HG02884 (cell line): ENCODE data around the gene PRC1.

ENCODE experiments used
- ATAC-seq: cut with Tn5 transposase; IDR thresholded peaks from one replicate; pipeline ENCODE4 v1.9.1; 2021; ENCODE audit warnings: mild to moderate bottlenecking, moderate library complexity; ENCODE audit not compliant: unreplicated experiment

The PRC1 gene

DNA sequence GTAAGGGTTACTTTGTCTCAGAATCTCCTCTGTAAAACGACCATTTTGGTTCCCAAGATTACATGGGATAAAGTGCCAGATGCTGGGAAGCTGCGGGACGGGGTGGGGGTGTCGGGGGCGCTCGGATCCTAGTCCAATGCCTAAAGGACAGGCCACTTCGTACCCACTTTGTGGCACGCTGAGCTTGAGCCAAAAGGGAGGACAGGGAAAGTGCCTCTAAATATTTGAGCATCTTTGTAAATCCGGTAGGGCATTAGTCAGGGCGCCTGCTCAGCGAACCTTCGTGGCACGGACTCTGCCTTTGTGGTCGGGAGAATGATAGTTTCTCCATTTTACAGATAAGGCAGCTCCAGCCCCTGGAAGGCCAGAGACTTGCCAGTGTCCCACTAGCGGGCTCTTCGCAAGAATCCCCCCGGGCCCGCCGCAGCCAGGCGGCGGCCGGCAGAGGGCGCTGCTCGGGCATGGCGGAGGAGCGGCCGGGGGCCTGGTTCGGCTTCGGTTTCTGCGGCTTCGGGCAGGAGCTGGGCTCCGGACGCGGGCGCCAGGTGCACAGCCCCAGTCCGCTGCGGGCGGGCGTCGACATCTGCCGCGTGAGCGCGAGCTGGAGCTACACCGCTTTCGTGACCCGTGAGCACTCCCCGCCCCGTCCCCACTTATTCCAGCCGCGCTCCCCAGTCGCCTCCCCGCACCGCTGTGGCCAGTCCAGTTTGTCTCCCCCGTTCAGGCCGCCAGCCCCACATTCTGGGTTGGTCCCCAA, 37.9 kb downstream of the PRC1 start:
- ATAC-seq, result no peak

DNA sequence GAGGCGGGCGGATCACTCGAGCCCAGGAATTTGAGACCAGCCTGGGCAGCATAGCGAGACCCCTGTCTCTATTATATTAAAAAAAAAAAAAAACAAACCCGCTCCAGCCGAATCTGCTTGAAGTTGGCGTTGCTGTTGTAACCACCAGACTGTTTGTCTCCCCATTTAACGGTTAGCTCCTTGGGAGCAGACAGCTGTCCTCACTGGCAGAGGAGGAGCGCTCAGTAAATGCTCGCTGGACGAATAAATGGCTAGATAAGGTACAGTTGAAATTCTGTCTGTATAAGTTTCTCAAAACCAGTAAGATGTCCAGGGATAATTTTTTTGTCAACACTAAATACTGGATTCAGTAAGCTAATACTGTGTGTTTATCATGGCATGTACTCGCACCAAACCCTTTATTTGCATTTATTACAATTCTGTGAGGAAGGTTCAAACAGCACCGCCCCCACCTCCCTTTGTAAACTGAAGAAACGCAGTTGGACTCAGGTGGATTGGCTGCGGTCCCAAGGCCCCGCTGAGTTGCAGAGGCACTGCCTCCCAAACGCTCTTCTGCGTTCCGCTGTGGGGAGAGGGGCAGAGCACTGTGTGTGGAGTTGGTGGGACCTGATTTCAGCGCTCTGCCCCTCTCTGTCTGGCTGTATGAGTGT, 38.6 kb downstream of the PRC1 start:
- ATAC-seq, result no peak

DNA sequence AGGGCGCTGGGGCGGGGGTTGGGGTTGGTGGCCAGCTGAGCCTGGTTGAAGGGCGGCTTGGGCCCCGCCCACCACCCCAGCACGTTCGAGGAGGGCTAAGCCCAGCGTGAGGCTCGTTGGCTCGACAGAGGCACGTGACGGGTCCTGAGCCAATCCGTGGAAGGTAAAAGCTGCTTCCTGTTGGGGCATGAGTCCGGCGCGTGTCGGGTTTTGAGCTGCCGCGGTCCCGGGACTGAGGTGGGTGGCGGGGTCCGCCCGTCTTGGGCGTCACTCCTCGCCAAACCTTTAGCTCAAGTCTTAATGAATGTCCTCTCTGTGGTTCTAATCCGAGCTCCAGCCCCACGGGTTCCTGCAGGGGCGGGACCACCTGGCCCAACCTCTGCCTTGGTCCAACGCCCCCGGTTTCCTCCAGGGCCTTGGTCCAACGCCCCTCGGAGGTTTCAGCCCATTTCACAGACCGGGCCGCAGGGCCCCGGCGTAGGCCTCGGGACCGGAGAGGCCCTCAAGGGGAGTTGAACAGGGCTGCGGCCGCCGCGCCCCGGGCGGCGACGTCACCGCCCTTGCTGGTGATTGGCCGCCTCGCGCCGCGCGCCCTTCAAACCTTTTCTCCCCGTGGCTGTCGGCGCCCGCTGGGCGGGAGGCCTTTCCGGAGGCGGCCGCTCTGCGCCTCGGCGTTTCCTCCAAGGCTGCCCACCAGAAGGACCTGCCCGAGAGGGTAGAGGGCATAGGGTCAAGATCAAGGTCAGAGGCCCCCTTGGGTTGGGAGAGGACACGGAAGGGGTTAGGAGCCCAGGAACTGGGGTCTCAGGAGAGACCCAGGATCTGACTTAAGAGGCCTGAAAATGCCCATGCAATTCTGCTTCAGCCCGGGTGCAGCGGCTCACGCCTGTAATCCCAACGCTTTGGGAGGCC, 39.4 kb downstream of the PRC1 start, which contains the start of gene RCCD1:
Gene RCCD1, plus strand, starts transcription at position 173 of the 912 bp plus-strand sequence. CDS start 1,851 bp downstream, outside the sequence.
- peak; percentile 86 for ATAC-seq

DNA sequence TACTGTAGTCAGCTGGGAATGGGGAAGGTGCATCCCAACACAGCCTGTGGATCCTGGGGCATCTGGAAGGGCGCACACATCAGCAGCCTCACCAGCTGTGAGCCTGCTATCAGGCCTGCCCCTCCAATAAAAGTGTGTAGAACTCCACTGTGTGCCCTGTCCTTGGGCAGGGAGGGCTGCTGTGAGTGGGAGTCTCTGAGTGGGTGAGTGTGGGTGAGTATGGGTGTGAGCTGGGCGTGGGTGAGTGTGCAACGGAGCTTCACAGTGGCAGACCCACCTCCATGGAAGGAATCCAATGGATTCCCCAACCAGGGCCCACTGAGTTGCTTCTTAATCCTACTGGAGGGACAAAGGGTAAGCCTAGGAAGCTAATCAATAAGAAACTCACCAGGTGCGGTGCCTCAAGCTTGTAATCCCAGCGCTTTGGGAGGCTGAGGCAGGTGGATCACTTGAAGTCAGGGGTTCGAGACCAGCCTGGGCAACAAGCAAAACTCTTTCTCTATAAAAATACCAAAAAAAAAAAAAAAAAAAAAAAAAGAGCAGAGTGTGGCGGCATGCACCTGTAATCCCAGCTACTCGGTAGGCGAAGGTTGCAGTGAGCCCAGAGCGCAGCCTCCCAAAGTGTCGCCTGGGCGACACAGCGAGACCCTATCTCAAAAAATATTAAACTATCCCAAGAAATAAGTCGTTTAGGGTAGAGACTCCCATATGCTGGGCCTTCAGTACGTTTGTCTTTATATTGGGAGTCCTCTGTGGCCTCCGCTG, 40.2 kb downstream of the PRC1 start:
- no peak for ATAC-seq

DNA sequence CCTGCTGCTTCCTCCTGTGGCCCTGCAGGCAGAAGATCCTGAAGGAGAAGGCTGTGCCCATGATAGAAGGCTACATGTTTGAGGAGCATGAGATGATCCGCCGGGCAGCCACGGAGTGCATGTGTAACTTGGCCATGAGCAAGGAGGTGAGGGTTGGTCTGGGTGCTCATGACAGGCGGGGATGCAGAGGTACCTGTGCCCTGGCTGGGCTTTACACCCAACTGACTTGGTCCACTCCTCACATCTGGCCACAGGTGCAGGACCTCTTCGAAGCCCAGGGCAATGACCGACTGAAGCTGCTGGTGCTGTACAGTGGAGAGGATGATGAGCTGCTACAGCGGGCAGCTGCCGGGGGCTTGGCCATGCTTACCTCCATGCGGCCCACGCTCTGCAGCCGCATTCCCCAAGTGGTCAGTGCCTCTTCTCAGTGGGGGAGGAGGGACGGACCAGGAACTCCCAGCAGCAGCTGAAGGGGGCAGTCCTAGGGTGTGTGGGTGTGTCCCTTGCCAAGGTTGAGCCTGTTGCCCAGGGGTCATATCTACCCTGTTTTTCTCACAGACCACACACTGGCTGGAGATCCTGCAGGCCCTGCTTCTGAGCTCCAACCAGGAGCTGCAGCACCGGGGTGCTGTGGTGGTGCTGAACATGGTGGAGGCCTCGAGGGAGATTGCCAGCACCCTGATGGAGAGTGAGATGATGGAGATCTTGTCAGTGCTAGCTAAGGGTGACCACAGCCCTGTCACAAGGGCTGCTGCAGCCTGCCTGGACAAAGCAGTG, 41.2 kb downstream of the PRC1 start:
- no peak for ATAC-seq

DNA sequence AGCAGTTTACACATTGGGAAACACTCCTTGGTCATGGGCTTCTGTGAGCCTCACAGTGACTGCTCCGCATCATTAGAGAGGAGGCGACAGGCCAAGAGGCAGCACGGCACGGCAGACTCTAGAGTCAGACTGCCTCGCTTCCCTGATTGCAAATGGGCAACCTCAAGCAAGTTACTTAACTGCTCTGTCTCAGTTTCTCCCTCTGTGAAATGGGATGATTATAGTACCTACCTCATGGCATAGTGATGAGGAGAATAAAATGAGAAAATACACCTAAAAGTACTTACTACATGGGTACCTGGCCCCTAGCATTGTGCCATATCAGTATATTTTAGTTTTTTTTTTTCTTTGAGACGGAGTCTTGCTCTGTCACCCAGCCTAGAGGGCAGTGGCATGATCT, 43.7 kb downstream of the PRC1 start:
- no peak for ATAC-seq

DNA sequence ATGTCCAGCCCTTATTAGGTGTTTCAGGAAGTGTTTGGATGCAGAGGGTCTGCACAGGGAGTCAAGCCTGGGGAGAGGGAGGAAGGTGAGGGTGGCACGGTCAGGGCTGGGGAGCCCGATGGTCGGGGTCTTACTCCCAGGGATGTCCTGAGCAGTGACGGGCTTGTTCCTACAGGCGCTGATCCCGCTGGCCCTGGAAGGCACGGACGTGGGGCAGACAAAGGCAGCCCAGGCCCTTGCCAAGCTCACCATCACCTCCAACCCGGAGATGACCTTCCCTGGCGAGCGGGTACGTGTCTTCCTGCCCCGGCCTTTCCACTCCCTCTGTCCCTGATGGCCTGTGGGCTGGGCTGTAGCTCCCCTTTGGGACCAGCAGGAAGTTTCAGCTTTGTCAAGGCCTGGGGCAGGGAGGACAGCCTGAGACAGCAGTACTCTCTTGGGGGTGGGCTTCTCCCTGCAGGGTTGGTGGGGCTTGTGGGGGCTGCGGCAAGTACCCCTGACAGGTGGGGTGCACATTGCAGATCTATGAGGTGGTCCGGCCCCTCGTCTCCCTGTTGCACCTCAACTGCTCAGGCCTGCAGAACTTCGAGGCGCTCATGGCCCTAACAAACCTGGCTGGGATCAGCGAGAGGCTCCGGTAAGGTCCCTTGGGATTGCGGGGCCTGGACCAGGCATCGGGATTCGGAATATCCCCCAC, 44.2 kb downstream of the PRC1 start:
- ATAC-seq, result no peak

DNA sequence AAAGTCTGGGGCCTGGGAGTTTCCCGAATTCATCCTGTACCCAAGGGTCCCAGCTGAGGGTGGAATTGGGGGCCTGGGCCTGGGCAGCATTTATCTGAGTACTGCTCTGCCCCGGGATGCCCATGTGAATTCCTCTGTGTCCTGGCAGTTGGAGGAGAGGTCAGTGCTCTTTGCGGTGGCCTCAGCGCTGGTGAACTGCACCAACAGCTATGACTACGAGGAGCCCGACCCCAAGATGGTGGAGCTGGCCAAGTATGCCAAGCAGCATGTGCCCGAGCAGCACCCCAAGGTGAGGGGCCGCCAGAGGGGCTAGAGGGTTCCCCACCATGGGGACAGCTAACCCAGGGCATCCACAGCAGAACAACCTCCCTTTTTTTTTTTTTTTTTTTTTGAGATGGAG, 45.8 kb downstream of the PRC1 start:
- ATAC-seq, result no peak

DNA sequence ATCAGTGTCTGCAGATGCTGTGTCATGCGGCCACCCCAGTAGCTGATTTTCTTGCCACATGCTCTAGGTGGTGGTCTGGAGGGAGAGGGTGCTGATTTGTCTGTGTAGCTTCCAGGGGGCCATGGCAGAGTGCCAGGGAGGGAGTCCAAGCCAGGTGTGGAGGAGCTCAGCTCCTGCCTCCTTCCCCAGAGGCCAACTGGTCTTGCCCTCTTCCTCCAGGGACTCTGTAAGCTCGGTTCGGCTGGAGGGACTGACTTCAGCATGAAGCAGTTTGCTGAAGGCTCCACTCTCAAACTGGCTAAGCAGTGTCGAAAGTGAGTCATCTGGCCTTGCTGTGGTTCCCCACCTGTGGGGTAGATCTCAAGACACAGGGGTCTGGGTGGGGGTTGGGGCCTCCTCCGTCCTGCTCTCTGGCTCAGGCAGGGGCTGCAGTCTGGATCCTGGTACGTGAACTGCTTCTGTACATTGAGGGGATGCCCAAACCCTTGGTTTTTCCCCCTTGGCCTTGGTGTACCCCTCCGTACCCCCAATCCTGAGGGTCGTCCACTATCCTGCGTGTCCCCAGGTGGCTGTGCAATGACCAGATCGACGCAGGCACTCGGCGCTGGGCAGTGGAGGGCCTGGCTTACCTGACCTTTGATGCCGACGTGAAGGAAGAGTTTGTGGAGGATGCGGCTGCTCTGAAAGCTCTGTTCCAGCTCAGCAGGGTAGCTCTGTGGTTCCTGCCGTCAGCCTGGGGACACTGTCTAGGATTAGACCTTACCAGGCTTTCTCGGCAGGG, 46.6 kb downstream of the PRC1 start:
- ATAC-seq, result no peak

DNA sequence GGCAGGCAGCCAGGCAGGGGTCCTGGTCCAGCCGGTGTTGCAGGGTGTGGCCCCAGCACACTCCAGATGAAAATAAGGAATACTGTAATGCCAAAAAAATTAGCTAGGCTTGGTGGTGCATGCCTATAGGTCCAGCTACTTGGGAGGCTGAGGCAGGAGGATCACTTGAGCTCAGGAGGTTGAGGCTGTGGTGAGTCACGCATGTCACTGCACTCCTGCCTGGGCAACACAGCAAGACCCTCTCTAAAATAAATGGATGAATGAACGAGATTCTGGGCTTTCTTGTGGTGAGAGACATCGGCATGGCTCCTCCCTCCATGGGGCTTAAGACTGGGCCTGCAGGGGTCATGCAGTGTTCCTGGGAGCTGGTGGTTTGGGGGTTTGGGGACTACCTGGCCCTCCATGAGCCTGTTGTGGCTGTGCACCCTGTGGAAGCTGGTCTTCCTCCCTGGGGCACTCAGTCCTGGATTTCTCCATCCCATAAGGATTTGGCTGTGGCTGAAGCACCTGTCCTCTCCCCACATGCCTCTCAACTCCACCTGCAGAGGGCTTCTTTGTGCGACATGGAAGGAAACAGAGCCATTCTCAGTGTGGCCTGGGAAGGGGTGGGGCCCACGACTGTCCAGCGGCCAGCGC, 47.3 kb downstream of the PRC1 start:
- ATAC-seq, result no peak

DNA sequence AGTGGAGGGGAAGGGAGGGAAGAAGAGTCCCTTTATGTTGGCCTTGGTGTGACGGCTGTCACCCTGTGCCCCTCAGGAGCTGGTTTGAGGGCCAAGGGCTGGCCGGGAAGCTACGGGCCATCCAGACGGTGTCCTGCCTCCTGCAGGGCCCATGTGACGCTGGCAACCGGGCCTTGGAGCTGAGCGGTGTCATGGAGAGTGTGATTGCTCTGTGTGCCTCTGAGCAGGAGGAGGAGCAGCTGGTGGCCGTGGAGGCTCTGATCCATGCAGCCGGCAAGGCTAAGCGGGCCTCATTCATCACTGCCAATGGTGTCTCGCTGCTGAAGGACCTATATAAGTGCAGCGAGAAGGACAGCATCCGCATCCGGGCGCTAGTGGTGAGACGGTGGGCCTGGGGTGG, 47.8 kb downstream of the PRC1 start:
- no peak for ATAC-seq

DNA sequence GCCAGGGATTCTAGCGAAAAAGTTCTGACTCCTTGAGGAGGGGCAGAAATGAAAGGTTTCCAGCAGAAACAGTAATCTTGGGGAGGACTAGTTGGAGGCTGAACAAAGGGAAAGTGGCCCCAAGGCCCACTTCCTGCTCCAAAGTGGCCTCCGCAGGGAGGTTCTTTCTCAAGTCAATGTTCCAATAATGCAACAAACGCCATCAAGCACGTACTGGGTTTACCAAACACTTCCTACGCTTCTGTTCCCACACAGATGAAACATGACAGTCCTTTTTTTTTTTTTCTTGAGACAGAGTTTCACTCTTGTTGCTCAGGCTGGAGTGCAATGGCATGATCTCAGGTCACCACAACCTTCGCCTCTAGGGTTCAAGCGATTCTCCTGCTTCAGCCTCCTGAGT, 49.2 kb downstream of the PRC1 start:
- no peak for ATAC-seq

DNA sequence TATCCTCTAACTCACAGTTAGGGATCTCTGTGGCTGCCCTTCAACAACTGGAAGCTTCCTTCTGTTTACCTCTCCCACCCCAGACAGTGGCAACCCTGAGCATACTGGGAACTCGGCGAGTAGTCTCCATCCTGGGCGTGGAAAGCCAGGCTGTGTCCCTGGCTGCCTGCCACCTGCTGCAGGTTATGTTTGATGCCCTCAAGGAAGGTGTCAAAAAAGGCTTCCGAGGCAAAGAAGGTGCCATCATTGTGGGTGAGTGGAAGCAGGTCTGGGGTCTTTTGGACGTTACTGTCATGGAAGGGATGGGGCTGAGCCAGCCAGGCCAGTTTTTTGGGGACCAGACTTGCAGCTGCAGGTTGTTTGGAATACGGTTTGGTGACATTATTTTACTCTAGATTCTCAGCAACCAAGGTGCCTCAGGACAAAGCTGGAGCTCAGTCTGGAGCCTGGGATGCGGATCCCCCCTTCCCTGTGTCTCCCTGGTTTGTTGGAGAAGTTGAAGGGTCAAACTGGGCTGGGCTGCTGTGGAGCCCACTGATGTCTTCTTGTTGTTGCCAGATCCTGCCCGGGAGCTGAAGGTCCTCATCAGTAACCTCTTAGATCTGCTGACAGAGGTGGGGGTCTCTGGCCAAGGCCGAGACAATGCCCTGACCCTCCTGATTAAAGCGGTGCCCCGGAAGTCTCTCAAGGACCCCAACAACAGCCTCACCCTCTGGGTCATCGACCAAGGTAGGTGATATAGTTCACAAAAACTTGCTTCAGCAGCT, 51.8 kb downstream of the PRC1 start:
- no peak for ATAC-seq

DNA sequence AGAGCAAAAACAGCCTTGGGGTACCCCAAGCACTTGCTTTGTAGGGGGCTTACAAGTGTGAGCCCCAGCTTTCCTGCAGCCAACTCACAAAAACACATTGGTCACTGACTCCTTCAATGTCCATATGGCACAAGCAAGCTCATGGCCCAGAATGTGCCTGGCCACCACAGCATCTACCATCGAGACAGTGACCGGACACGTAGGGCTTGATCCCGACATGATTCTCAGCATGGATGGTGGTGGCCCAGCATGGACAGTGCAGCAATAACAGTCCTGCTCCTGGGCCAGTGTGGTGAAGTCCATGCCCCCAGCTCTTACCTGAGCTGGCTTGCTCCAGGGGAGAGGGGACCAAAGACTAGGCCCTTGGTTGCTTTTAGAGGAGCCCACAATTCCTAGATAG, 53.3 kb downstream of the PRC1 start:
- ATAC-seq, result no peak

DNA sequence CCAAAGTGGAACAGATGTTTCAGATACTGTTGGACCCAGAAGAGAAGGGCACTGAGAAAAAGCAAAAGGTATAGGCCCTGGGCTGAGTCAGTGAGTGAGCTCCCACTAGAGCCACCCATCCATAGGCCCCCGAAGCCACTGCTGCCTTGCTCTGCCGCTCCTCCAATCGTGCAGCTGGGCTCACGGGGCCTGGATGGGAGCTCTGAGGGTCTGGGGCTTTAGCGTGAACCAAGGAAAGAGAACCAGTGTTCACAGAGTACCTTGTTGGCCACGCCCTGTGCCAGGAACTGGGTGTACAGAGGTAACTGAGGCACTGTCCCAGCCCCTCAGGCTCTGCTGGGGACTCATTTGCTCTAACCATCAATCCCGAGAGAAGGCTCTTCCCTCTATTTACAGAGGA, 54.6 kb downstream of the PRC1 start:
- no peak for ATAC-seq

DNA sequence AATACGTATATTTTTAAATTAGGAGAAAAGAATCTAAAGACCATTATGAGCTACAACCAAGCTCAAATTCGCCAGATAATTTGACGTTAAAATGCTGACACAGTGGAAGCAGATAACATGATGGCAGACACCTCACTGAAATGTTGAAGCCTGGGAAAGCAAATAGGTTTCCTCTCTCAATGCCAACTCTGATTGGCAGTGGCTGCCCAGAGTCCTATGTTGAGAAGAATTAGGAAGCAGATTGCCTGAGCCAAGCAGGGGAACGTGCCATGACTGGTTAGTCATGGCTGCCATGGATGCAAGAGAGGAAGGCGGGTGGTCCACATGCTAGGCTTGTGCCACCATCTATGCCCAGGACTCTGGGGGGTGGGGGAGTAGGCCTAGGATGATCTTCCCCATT, 56.1 kb downstream of the PRC1 start:
- no peak for ATAC-seq

DNA sequence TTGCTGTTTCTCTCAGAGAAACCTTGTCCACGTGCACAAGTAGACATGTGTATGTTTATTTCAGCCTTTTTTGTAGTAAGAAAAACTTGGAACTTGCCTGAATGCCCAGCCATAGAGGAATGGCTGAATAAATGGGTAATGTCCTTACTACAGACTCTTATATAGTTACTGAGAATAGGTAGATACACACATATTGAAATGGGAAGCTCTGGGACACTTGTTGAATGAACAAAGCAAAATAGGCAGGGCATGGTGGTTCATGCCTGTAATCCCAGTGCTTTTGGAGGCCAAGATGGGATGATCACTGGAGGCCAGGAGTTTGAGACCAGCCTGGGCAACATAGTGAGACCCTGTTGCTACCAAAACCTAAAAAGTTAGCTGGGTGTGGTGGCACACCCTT, 57.5 kb downstream of the PRC1 start:
- ATAC-seq, result no peak
